GM18519 (cell line): ENCODE results near the gene BTBD1.

Source experiments
- ATAC-seq: cut with Tn5 transposase; IDR thresholded peaks from one replicate; pipeline ENCODE4 v1.9.1; 2021; ENCODE audit warnings: mild to moderate bottlenecking, moderate library complexity; ENCODE audit not compliant: unreplicated experiment, low FRiP score

Gene BTBD1

GRCh38 chr15:82999426-82999825 lies 67.6 kb downstream of the BTBD1 start:
- ATAC-seq: no peak

GRCh38 chr15:82995938-82996337 lies 71.1 kb downstream of the BTBD1 start:
- ATAC-seq: no peak

- no peak for ATAC-seq
Observed at GRCh38 chr15:82995076-82995475, 72.0 kb downstream of the BTBD1 start.

- no peak for ATAC-seq
Observed at GRCh38 chr15:82993144-82993543, 73.9 kb downstream of the BTBD1 start.

GRCh38 chr15:82992436-82992998 lies 74.5 kb downstream of the BTBD1 start:
- ATAC-seq: no peak

- no peak for ATAC-seq
Observed at GRCh38 chr15:82986442-82986780, 80.6 kb downstream of the BTBD1 start.

- peak; percentile 88 for ATAC-seq
Observed at GRCh38 chr15:82985688-82986441, 81.2 kb downstream of the BTBD1 start, which contains the start of gene RAMAC. Gene RAMAC (plus strand): TSS chr15:82986210. CDS start chr15:82989019, 2,809 bp downstream.

- no peak for ATAC-seq
Observed at GRCh38 chr15:82980981-82981380, 86.1 kb downstream of the BTBD1 start.

- no peak for ATAC-seq
Observed at GRCh38 chr15:82979726-82980125, 87.3 kb downstream of the BTBD1 start.

- ATAC-seq: no peak
Observed at GRCh38 chr15:82978438-82978837, 88.6 kb downstream of the BTBD1 start.

GRCh38 chr15:82977076-82977475 lies 90.0 kb downstream of the BTBD1 start:
- ATAC-seq: no peak

GRCh38 chr15:82972990-82973389 lies 94.1 kb downstream of the BTBD1 start:
- ATAC-seq: no peak

GRCh38 chr15:82971218-82971984 lies 95.7 kb downstream of the BTBD1 start:
- no peak for ATAC-seq

GRCh38 chr15:82970696-82971095 lies 96.4 kb downstream of the BTBD1 start:
- ATAC-seq: no peak

GRCh38 chr15:82970078-82970686 lies 96.9 kb downstream of the BTBD1 start:
- ATAC-seq: no peak

GRCh38 chr15:82969353-82969752 lies 97.7 kb downstream of the BTBD1 start:
- ATAC-seq: no peak

- ATAC-seq: no peak
Observed at GRCh38 chr15:82968066-82968465, 99.0 kb downstream of the BTBD1 start.

- ATAC-seq: peak; percentile 62
Observed at GRCh38 chr15:82966671-82967071, 100.4 kb downstream of the BTBD1 start.
